ENCODE data around the gene TSHZ2. TPM values are rescaled to one million over a fixed set of nuclear protein-coding genes. Genes with fewer than 3 reads are reported as not detected.

The TSHZ2 gene
- total and polyA plus RNA-seq, 2 donors (not counting 1 experiment from before 2014, with no cell fraction given), result 1.00 to 5.7 TPM

- H2AFZ ChIP-seq (ENCODE audit: insufficient read depth, low read depth, low read length, poor library complexity, severe bottlenecking), result no peak overlapping the region
- peaks cover 0 to 4% (median 2%) of the 10 kb centered on the region in 3 donors for H3K9me3 ChIP-seq (ENCODE audit: control extremely low read depth in 1 of 3, control insufficient read depth in 2 of 3, insufficient read depth in 1 of 3, low read length in 2 of 3)
- 90% methylated on average over 2 of the region's 2 CpGs for WGBS (ENCODE audit: insufficient coverage)
- no peak for DNase-seq
- Mint-ChIP-seq H3K27me3 (peaks cover 5% of the 10 kb centered on the region), H3K4me3 (no peak overlapping the region), H3K9me3 (ENCODE audit: insufficient read depth) (no peaks in the 10 kb centered on the region), H3K27ac (no peak overlapping the region), H3K4me1 (no peaks in the 10 kb centered on the region)
- no peak overlapping the region for H3K4me3 ChIP-seq (ENCODE audit: control extremely low read depth in 1 of 5, extremely low read depth in 1 of 5, insufficient read depth in 1 of 5, low read depth in 2 of 5, low read length in 4 of 5)
- intact Hi-C loops (cut with micrococcal nuclease), result no loop called here
- CTCF ChIA-PET, result no interaction called here
- H4K20me1 ChIP-seq (ENCODE audit: control insufficient read depth, insufficient read depth, low read length, poor library complexity, severe bottlenecking), result no peaks in the 10 kb centered on the region
- no peak overlapping the region for H3K9ac ChIP-seq (ENCODE audit: low read length)
- POLR2A ChIA-PET, result no interaction called here
- H3K27ac ChIP-seq (ENCODE audit: low read length in 2 of 2), result no peak overlapping the region
- no peak for ATAC-seq (ENCODE audit: low read depth)
- peaks cover 0 to 15% (median 0%) of the 10 kb centered on the region in 4 experiments for H3K27me3 ChIP-seq (replicated peaks in 1 of 4; ENCODE audit: control extremely low read depth in 1 of 4, control insufficient read depth in 3 of 4, insufficient read depth in 4 of 4, low read length in 3 of 4)
- H3K4me2 ChIP-seq (replicated peaks; ENCODE audit: low read depth, low read length, poor library complexity, severe bottlenecking), result no peak overlapping the region
- H3K4me1 ChIP-seq (ENCODE audit: control insufficient read depth in 2 of 2, insufficient read depth in 2 of 2, low read length in 2 of 2), result no peaks in the 10 kb centered on the region
- no peaks in the 10 kb centered on the region for H3K79me2 ChIP-seq (ENCODE audit: control insufficient read depth, insufficient read depth, low read length)
- no peaks in the 10 kb centered on the region for H3K36me3 ChIP-seq (replicated peaks in 1 of 2; ENCODE audit: control extremely low read depth in 1 of 2, control insufficient read depth in 1 of 2, extremely low read depth in 1 of 2, insufficient read depth in 2 of 2, low read length in 1 of 2)
- no peak for TF ChIP-seq EZH2 (IDR thresholded peaks at IDR 0.05; ENCODE audit: borderline replicate concordance, insufficient read depth, low read depth, low read length, poor library complexity, severe bottlenecking)
- TF ChIP-seq CTCF (IDR thresholded peaks at IDR 0.05), result no peak
These were observed 337.4 kb downstream of the TSHZ2 start for GRCh38 chr20:53309515-53309914.

GRCh38 chr20:53312957-53313356, 340.8 kb downstream of the TSHZ2 start:
- H3K27me3 ChIP-seq (replicated peaks in 1 of 4; ENCODE audit: control extremely low read depth in 1 of 4, control insufficient read depth in 3 of 4, insufficient read depth in 4 of 4, low read length in 3 of 4), result peaks cover 0 to 4% (median 2%) of the 10 kb centered on the region in 4 experiments
- CTCF ChIA-PET, result no interaction called here
- Mint-ChIP-seq H3K4me1 (no peaks in the 10 kb centered on the region), H3K9me3 (ENCODE audit: insufficient read depth) (no peaks in the 10 kb centered on the region), H3K4me3 (no peak overlapping the region), H3K27me3 (no peaks in the 10 kb centered on the region), H3K27ac (no peak overlapping the region)
- no peak overlapping the region for H3K4me3 ChIP-seq (ENCODE audit: control extremely low read depth in 1 of 5, extremely low read depth in 1 of 5, insufficient read depth in 1 of 5, low read depth in 2 of 5, low read length in 4 of 5)
- H3K27ac ChIP-seq (ENCODE audit: low read length in 2 of 2), result no peak overlapping the region
- 100% methylated on average over 1 of the region's 2 CpGs for WGBS (ENCODE audit: insufficient coverage)
- no peak for ATAC-seq (ENCODE audit: low read depth)
- H3K79me2 ChIP-seq (ENCODE audit: control insufficient read depth, insufficient read depth, low read length), result no peaks in the 10 kb centered on the region
- H3K4me2 ChIP-seq (replicated peaks; ENCODE audit: low read depth, low read length, poor library complexity, severe bottlenecking), result no peak overlapping the region
- no peak overlapping the region for H2AFZ ChIP-seq (ENCODE audit: insufficient read depth, low read depth, low read length, poor library complexity, severe bottlenecking)
- H3K9ac ChIP-seq (ENCODE audit: low read length), result no peak overlapping the region
- no peaks in the 10 kb centered on the region for H3K4me1 ChIP-seq (ENCODE audit: control insufficient read depth in 2 of 2, insufficient read depth in 2 of 2, low read length in 2 of 2)
- DNase-seq, result no peak
- no peak for TF ChIP-seq EZH2 (IDR thresholded peaks at IDR 0.05; ENCODE audit: borderline replicate concordance, insufficient read depth, low read depth, low read length, poor library complexity, severe bottlenecking)
- TF ChIP-seq CTCF (IDR thresholded peaks at IDR 0.05), result no peak
- H4K20me1 ChIP-seq (ENCODE audit: control insufficient read depth, insufficient read depth, low read length, poor library complexity, severe bottlenecking), result no peaks in the 10 kb centered on the region
- H3K36me3 ChIP-seq (replicated peaks in 1 of 2; ENCODE audit: control extremely low read depth in 1 of 2, control insufficient read depth in 1 of 2, extremely low read depth in 1 of 2, insufficient read depth in 2 of 2, low read length in 1 of 2), result no peaks in the 10 kb centered on the region
- peaks cover 0 to 4% (median 2%) of the 10 kb centered on the region in 3 donors for H3K9me3 ChIP-seq (ENCODE audit: control extremely low read depth in 1 of 3, control insufficient read depth in 2 of 3, insufficient read depth in 1 of 3, low read length in 2 of 3)
- POLR2A ChIA-PET, result no interaction called here
- intact Hi-C loops (cut with micrococcal nuclease), result no loop called here
